Measurements from ENCODE around the gene TMX2.
"Not testable (repeated sequence)": the region's sequence is repeated elsewhere in the genome, so short reads cannot be mapped to it uniquely, and the experiment has no call there.

The TMX2 gene

DNA sequence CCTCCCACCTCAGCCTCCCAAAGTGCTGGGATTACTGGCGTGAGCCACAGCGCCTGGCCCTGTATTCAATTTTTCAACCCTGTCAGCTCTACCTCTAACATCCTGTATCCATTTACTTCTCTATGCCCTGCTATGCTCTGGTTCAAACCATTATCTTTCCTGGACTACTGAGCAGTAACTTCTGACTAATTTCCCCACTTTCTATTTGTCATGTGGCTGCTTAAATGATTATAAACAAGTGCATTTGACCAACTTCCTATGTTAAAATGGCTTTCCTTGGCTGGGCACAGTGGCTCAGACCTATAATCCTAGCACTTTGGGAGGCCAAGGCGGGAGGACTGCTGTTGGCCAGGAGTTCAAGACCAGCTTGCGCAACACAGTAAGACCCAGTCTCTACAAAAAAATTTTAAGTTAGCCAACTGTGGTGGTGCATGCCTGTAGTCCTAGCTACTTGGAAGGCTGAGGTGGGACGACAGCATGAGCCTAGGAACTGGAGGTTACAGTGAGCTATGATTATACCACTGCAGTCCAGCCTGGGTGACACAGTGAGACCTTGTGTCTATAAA is 2.5 kb upstream of the TMX2 start:
- H3K4me1 Mint-ChIP-seq: peaks cover 43% of the 10 kb centered on the region
- H3K36me3 Mint-ChIP-seq (ENCODE audit: low read depth): peaks cover 40% of the 10 kb centered on the region
- no peak for DNase-seq
- peaks cover 2% of the 10 kb centered on the region for H3K27me3 Mint-ChIP-seq (ENCODE audit: low read depth, poor library complexity)
- H3K4me3 Mint-ChIP-seq: peak overlapping the region; percentile 5
- TF ChIP-seq, protein P1, sequence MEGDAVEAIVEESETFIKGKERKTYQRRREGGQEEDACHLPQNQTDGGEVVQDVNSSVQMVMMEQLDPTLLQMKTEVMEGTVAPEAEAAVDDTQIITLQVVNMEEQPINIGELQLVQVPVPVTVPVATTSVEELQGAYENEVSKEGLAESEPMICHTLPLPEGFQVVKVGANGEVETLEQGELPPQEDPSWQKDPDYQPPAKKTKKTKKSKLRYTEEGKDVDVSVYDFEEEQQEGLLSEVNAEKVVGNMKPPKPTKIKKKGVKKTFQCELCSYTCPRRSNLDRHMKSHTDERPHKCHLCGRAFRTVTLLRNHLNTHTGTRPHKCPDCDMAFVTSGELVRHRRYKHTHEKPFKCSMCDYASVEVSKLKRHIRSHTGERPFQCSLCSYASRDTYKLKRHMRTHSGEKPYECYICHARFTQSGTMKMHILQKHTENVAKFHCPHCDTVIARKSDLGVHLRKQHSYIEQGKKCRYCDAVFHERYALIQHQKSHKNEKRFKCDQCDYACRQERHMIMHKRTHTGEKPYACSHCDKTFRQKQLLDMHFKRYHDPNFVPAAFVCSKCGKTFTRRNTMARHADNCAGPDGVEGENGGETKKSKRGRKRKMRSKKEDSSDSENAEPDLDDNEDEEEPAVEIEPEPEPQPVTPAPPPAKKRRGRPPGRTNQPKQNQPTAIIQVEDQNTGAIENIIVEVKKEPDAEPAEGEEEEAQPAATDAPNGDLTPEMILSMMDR (IDR thresholded peaks at IDR 0.05): no peak
- peak overlapping the region; percentile 17 for H3K27ac Mint-ChIP-seq
- peaks cover 10% of the 10 kb centered on the region for H3K9me3 Mint-ChIP-seq

DNA sequence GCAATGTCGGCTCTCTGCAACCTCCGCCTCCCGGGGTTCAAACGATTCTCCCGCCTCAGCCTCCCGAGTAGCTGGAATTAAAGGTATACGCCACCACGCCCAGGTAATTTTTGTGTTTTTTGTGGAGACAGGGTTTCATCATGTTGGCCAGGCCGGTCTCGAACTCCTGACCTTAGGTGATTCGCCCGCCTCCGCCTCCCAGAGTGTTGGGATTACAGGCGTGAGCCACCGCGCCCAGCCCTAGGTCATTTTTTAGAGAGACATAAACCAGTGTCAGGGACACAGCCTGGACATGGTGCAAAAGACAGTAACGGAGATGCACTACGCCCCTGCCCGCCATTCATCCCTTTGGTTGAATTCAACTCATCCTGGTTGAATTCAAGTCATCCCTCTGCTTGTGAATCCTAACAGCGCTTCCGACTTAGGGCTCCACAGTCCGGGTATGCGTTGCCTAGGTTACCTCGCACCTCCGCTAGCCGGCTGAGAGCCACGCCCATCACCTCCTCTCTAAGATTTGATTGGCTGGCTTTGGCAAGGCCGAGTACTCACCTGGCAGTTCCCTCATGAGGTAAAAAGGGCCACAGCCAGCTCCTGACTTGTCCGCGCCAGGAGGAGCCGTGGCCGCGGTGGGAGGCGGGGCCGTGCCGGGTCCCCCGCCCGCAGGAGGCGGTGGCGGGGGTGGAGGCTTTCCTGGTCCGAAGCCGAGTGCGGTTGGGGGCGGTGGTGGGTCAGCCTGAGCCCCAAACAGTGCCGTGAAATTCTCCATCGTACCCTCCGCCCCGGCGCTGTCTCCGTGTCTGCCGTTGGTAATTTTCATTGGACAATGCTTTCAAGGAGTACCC is 758 bp upstream of the TMX2 start, which contains the start of gene MED19:
Gene MED19, minus strand, starts transcription at position 802 of the 842 bp plus-strand sequence. Its CDS starts 36 bp downstream, at position 766.
- Mint-ChIP-seq H3K27ac (peak within 1 kb of the TSS; percentile 98), H3K4me3 (peak within 1 kb of the TSS; percentile 100), H3K4me1 (peaks cover 33% of the 10 kb centered on the region), H3K9me3 (peaks cover 20% of the 10 kb centered on the region), H3K27me3 (ENCODE audit: low read depth, poor library complexity) (peaks cover 2% of the 10 kb centered on the region), H3K36me3 (ENCODE audit: low read depth) (peaks cover 48% of the 10 kb centered on the region)
- TF ChIP-seq, protein P1 (IDR thresholded peaks at IDR 0.05): no peak
- DNase-seq: peak; percentile 82

GRCh38 chr11:57713835-57714234 is 1.4 kb downstream of the TMX2 start:
- TF ChIP-seq, protein P1 (IDR thresholded peaks at IDR 0.05): no peak
- H3K27me3 Mint-ChIP-seq (ENCODE audit: low read depth, poor library complexity): no peaks in the 10 kb centered on the region
- no peak for DNase-seq
- H3K4me1 Mint-ChIP-seq: peaks cover 33% of the 10 kb centered on the region
- H3K9me3 Mint-ChIP-seq: peaks cover 29% of the 10 kb centered on the region
- no peak overlapping the region for H3K27ac Mint-ChIP-seq
- peaks cover 56% of the 10 kb centered on the region for H3K36me3 Mint-ChIP-seq (ENCODE audit: low read depth)
- peak overlapping the region; percentile 100 for H3K4me3 Mint-ChIP-seq

- H3K36me3 Mint-ChIP-seq (ENCODE audit: low read depth): peaks cover 69% of the 10 kb centered on the region
Observed at GRCh38 chr11:57716726-57717125, 4.3 kb downstream of the TMX2 start.

GRCh38 chr11:57727185-57727584 is 14.8 kb downstream of the TMX2 start:
- Mint-ChIP-seq H3K9me3 (no peaks in the 10 kb centered on the region), H3K4me3 (no peak overlapping the region), H3K36me3 (ENCODE audit: low read depth) (peaks cover 38% of the 10 kb centered on the region), H3K4me1 (peaks cover 11% of the 10 kb centered on the region), H3K27me3 (ENCODE audit: low read depth, poor library complexity) (peaks cover 7% of the 10 kb centered on the region), H3K27ac (peak overlapping the region; percentile 97)
- TF ChIP-seq, protein P1 (IDR thresholded peaks at IDR 0.05): no peak
- DNase-seq: no peak

More at GRCh38 chr11:57716726-57717125, 4.3 kb downstream of the TMX2 start:
- not testable (repeated sequence) for H3K27me3 Mint-ChIP-seq (ENCODE audit: low read depth, poor library complexity); H3K27ac Mint-ChIP-seq; DNase-seq; H3K4me3 Mint-ChIP-seq
- Mint-ChIP-seq H3K9me3 (peaks cover 29% of the 10 kb centered on the region), H3K4me1 (peaks cover 17% of the 10 kb centered on the region)

DNA sequence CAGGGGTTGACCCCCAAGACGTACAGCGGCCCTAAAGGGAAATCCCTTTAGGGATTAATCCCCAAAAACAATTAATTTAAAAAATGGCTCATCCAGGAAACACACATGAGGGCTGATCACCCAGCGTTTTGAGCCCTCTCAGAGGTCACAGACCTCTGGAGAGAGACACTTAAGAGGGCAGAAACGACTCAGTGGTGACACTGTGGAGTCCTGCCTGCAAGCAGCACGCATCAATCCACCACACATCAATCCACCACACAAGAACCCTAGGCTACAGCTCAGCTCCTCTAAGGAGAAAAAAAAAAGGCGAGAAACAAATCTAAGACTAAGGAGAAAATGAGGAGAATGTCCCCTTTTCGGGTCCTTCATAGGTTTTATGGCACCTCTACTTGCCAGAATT is 16.4 kb downstream of the TMX2 start:
- Mint-ChIP-seq H3K27ac (peak overlapping the region; percentile 96), H3K4me1 (peaks cover 11% of the 10 kb centered on the region), H3K36me3 (ENCODE audit: low read depth) (peaks cover 41% of the 10 kb centered on the region), H3K9me3 (no peaks in the 10 kb centered on the region), H3K4me3 (no peak overlapping the region), H3K27me3 (ENCODE audit: low read depth, poor library complexity) (peaks cover 7% of the 10 kb centered on the region)
- TF ChIP-seq, protein P1 (IDR thresholded peaks at IDR 0.05): no peak
- DNase-seq: no peak

Measured in nephron progenitor cell (in vitro differentiated cells).